ENCODE data around the gene CDKAL1.

DNA sequence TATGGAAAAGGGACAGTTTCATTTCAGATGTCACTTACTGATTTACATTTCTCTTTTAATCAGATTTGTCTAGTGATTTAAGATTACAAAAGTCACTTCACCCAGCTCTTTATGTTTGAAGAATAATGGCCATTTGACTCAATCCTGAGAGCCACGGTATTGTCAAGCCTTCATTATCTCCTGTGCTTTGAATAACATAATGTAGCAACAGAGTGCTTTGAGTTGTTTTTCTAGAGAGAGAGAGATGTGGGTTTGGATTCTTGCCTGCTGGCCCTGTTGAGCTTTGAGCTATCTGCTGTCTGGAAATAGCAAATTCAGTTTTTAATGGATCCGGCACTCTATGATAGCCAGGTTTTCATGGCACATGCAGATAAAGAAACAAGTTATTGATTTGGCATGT, 580.9 kb downstream of the CDKAL1 start:
- TF ChIP-seq, protein P1, sequence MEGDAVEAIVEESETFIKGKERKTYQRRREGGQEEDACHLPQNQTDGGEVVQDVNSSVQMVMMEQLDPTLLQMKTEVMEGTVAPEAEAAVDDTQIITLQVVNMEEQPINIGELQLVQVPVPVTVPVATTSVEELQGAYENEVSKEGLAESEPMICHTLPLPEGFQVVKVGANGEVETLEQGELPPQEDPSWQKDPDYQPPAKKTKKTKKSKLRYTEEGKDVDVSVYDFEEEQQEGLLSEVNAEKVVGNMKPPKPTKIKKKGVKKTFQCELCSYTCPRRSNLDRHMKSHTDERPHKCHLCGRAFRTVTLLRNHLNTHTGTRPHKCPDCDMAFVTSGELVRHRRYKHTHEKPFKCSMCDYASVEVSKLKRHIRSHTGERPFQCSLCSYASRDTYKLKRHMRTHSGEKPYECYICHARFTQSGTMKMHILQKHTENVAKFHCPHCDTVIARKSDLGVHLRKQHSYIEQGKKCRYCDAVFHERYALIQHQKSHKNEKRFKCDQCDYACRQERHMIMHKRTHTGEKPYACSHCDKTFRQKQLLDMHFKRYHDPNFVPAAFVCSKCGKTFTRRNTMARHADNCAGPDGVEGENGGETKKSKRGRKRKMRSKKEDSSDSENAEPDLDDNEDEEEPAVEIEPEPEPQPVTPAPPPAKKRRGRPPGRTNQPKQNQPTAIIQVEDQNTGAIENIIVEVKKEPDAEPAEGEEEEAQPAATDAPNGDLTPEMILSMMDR (IDR thresholded peaks at IDR 0.05): no peak
- no peak for TF ChIP-seq POLR2A (IDR thresholded peaks at IDR 0.05)
